IMR-90 (cell line): Measurements from ENCODE around the gene BICD1. TPM values are rescaled to one million over a fixed set of nuclear protein-coding genes. Genes with fewer than 3 reads are reported as not detected.
A peak's percentile ranks its signal among the peaks of the same experiment; 100 is the strongest.

Experiments used
- ATAC-seq: fragments of 200-7000 bp; cut with Tn5 transposase; 2 replicates; pipeline ENCODE4 v1.9.1; 2020; ENCODE audit warnings: low read depth, mild to moderate bottlenecking, moderate library complexity
- BruUV-seq: library from RNA; stranded (reverse); fragments of 400-500 nt; replicated peaks from 2 replicates; lab custom pipeline; 2021; lab: Mats Ljungman, UMichigan
- CTCF ChIA-PET: fragments of 300-600 bp; formaldehyde crosslinking; extraction: SDS; loops from one replicate; lab custom pipeline; 2021; ENCODE audit warnings: antibody characterized with exemption; lab: Yijun Ruan, JAX
- POLR2A ChIA-PET: fragments of 300-600 bp; sonication (Branson Sonifier 250); formaldehyde crosslinking; loops from one replicate; lab custom pipeline; 2022; ENCODE audit warnings: antibody characterized with exemption; ENCODE audit not compliant: unreplicated experiment; lab: Charles Lee
- DNase-seq: peaks from one replicate; pipeline ENCODE4 v3.0.0; 2013
- H2AFZ ChIP-seq: replicated peaks from 2 replicates; pipeline ENCODE3; 2013; ENCODE audit warnings: low read length, mild to moderate bottlenecking; ENCODE audit not compliant: poor library complexity
- H2AK5ac ChIP-seq: 2 replicates; pipeline ENCODE4 v1.6.1; 2013; ENCODE audit warnings: low read depth, low read length, inconsistent platforms
- H2AK9ac ChIP-seq: replicated peaks from 2 replicates; pipeline ENCODE3; 2013; ENCODE audit warnings: mild to moderate bottlenecking, low read depth, low read length, moderate library complexity; ENCODE audit not compliant: poor library complexity
- H2BK120ac ChIP-seq: 2 replicates; pipeline ENCODE4 v1.6.1; 2013; ENCODE audit warnings: low read depth, low read length, inconsistent platforms
- H2BK15ac ChIP-seq: 3 replicates; pipeline ENCODE4 v1.6.1; 2013; ENCODE audit warnings: low read depth, low read length, inconsistent platforms
- H2BK20ac ChIP-seq: 2 replicates; pipeline ENCODE4 v1.6.1; 2013; ENCODE audit warnings: low read depth, mild to moderate bottlenecking, inconsistent platforms, low read length, moderate library complexity
- H2BK5ac ChIP-seq: 2 replicates; pipeline ENCODE4 v1.6.1; 2013; ENCODE audit warnings: mild to moderate bottlenecking, low read depth, low read length, inconsistent platforms; ENCODE audit not compliant: poor library complexity, severe bottlenecking
- H3K14ac ChIP-seq: replicated peaks from 2 replicates; pipeline ENCODE4 v1.6.1; 2013; ENCODE audit warnings: low read depth, low read length, inconsistent platforms
- H3K18ac ChIP-seq: 2 replicates; pipeline ENCODE4 v1.6.1; 2013; ENCODE audit warnings: low read depth, low read length, control low read depth
- H3K23ac ChIP-seq: 2 replicates; pipeline ENCODE4 v1.6.1; 2013; ENCODE audit warnings: low read depth, low read length, inconsistent platforms
- H3K27ac ChIP-seq: 2 replicates; pipeline ENCODE4 v1.5.1; 2013; ENCODE audit warnings: mild to moderate bottlenecking, control low read depth, low read length; ENCODE audit not compliant: insufficient read depth
- H3K27me3 ChIP-seq: 2 replicates; pipeline ENCODE4 v1.6.1; 2013; ENCODE audit warnings: low read length; ENCODE audit not compliant: control insufficient read depth, insufficient read depth
- H3K36me3 ChIP-seq: 2 replicates; pipeline ENCODE4 v1.6.1; 2013; ENCODE audit warnings: low read length, mixed read lengths; ENCODE audit not compliant: control insufficient read depth, insufficient read depth
- H3K4ac ChIP-seq: 2 replicates; pipeline ENCODE4 v1.6.1; 2013; ENCODE audit warnings: low read depth, low read length, inconsistent platforms
- H3K4me1 ChIP-seq: 2 replicates; pipeline ENCODE4 v1.6.1; 2013; ENCODE audit warnings: low read length, mixed read lengths; ENCODE audit not compliant: control insufficient read depth, insufficient read depth
- H3K4me2 ChIP-seq: 2 replicates; pipeline ENCODE4 v1.6.1; 2013; ENCODE audit warnings: low read depth, mild to moderate bottlenecking, control low read depth, low read length, moderate library complexity
- H3K4me3 ChIP-seq: 2 replicates; pipeline ENCODE4 v1.5.1; 2013; ENCODE audit warnings: low read depth, mild to moderate bottlenecking, control low read depth, low read length, moderate library complexity; ENCODE audit not compliant: insufficient read depth
- H3K56ac ChIP-seq: 2 replicates; pipeline ENCODE4 v1.6.1; 2013; ENCODE audit warnings: low read length, inconsistent platforms; ENCODE audit not compliant: insufficient read depth; ENCODE audit errors: extremely low read depth
- H3K79me1 ChIP-seq, 2 experiments: 2 replicates each; pipeline ENCODE4 v1.6.1; 2013; ENCODE audit warnings: low read length in 2 of 2, inconsistent platforms in 1 of 2, low read depth in 1 of 2
- H3K9ac ChIP-seq: 2 replicates; pipeline ENCODE4 v1.6.1; 2013; ENCODE audit warnings: low read depth, low read length, control low read depth
- H3K9me1 ChIP-seq: 2 replicates; pipeline ENCODE4 v1.6.1; 2013; ENCODE audit warnings: low read length, inconsistent platforms; ENCODE audit not compliant: insufficient read depth
- H3K9me3 ChIP-seq: 2 replicates; pipeline ENCODE4 v1.6.1; 2013; ENCODE audit warnings: low read length; ENCODE audit not compliant: control insufficient read depth, insufficient read depth
- H4K20me1 ChIP-seq: 2 replicates; pipeline ENCODE4 v1.6.1; 2013; ENCODE audit warnings: low read length, inconsistent platforms; ENCODE audit not compliant: insufficient read depth
- H4K5ac ChIP-seq: 2 replicates; pipeline ENCODE4 v1.6.1; 2013; ENCODE audit warnings: mild to moderate bottlenecking, low read depth, low read length, control low read depth
- H4K8ac ChIP-seq, 2 experiments: 2 replicates each; pipeline ENCODE4 v1.6.1; 2013; ENCODE audit warnings: low read depth in 2 of 2, low read length in 2 of 2, control low read depth in 1 of 2, inconsistent platforms in 1 of 2
- H4K91ac ChIP-seq: 2 replicates; pipeline ENCODE4 v1.6.1; 2013; ENCODE audit warnings: low read depth, low read length, inconsistent platforms; ENCODE audit not compliant: insufficient read depth
- MAFK ChIP-seq: IDR thresholded peaks from 2 replicates; pipeline ENCODE4 v1.6.1; 2012; ENCODE audit warnings: low read depth, low read length, improper control_type of control experiment
- SMC3 ChIP-seq: fragments of 150-350 bp; IDR thresholded peaks from 2 replicates; pipeline ENCODE4 v1.6.1; 2016; ENCODE audit warnings: low read depth, mild to moderate bottlenecking, antibody characterized with exemption, low read length, moderate library complexity
- WGBS, 2 experiments: methylation state at CpG; one replicate each; pipeline versions ENCODE4 v1.1.5 to v1.1.7; 2013; ENCODE audit warnings: missing lambda C conversion rate in 2 of 2; ENCODE audit not compliant: insufficient read length in 1 of 2; ENCODE audit errors: extremely low coverage in 2 of 2; 5-methylcytosine and 5-hydroxymethylcytosine counted together
- dilution Hi-C: fragments of 300-500 bp; cut with HindIII; formaldehyde crosslinking; loops from one replicate; pipeline ENCODE4 v1.14.3; 2018; ENCODE audit warnings: low sequenced_read_pairs; ENCODE audit not compliant: unreplicated experiment
- in situ Hi-C: fragments of 300-500 bp; cut with MboI; formaldehyde crosslinking; loops from 3 replicates; pipeline ENCODE4 v1.14.3; 2019; ENCODE audit warnings: low sequenced_read_pairs, inconsistent platforms, mixed read lengths
- intact Hi-C: fragments of 100-400 bp; cut with micrococcal nuclease; formaldehyde crosslinking; loops from 2 replicates; pipeline ENCODE4 v1.10.0; 2022
- polyA plus RNA-seq, 3 experiments: library from polyadenylated mRNA; depleted of rRNA; stranded (reverse); fragments of >200 nt; gene quantifications; 2 replicates each; pipeline ENCODE4 v1.2.3, GENCODE V29; 2012; ENCODE audit warnings: low replicate concordance in 1 of 3
- total RNA-seq: library from RNA; depleted of rRNA; stranded (reverse); fragments of >200 nt; gene quantifications from 2 replicates; pipeline ENCODE4 v1.2.3, GENCODE V29; 2012

Gene BICD1
- total and polyA plus RNA-seq, 2 of the 4 experiments (the other 2 are of a cell fraction): 17.2 to 21.8 TPM

- no CpG with 5 or more reads among the region's 3 CpGs for WGBS, 2 experiments
- no peak overlapping the region for H2AK9ac ChIP-seq
- H3K4ac ChIP-seq: no peak overlapping the region
- H3K9me1 ChIP-seq: peaks cover 11% of the 10 kb centered on the region; the same call in 1 of the 2 replicates
- H4K5ac ChIP-seq: no peak overlapping the region
- H3K4me2 ChIP-seq: no peak overlapping the region
- H3K79me1 ChIP-seq: peaks cover 32 to 55% of the 10 kb centered on the region in 2 experiments
- H3K27ac ChIP-seq: no peak overlapping the region
- no peaks in the 10 kb centered on the region for H3K9me3 ChIP-seq
- no peak overlapping the region for H2BK120ac ChIP-seq
- H2AFZ ChIP-seq: no peak overlapping the region
- TF ChIP-seq SMC3: no peak
- peak; percentile 20; the same call in 1 of the 2 replicates for TF ChIP-seq MAFK
- H4K8ac ChIP-seq: no peak overlapping the region
- ATAC-seq: peak; percentile 57
- no peak overlapping the region for H3K56ac ChIP-seq
- BruUV-seq: no TSS peak
- intact Hi-C loops: no loop called here
- H3K36me3 ChIP-seq: no peaks in the 10 kb centered on the region
- H3K27me3 ChIP-seq: no peaks in the 10 kb centered on the region
- no peak overlapping the region for H3K9ac ChIP-seq
- H3K23ac ChIP-seq: no peak overlapping the region
- H4K20me1 ChIP-seq: peaks cover 14% of the 10 kb centered on the region
- in situ Hi-C loops: no loop called here
- H2BK5ac ChIP-seq: no peak overlapping the region
- dilution Hi-C loops: no loop called here
- POLR2A ChIA-PET: no interaction called here
- CTCF ChIA-PET: interaction anchor here (0.6 kb wide), 3 partner anchors 20 to 850 kb away, joined by 3 to 4 read pairs (median 3); partner anchors contain the start of gene BICD1
- DNase-seq: peak; percentile 66
- no peak overlapping the region for H2BK20ac ChIP-seq
- H4K91ac ChIP-seq: no peak overlapping the region
- no peak overlapping the region for H2AK5ac ChIP-seq
- H3K18ac ChIP-seq: no peak overlapping the region
- no peak overlapping the region for H2BK15ac ChIP-seq
- H3K14ac ChIP-seq: no peak overlapping the region
- no peak overlapping the region for H3K4me3 ChIP-seq
- H3K4me1 ChIP-seq: peaks cover 2% of the 10 kb centered on the region
These were observed 146.6 kb downstream of the BICD1 start for GRCh38 chr12:32253154-32253790.
